Right atrium auricular region (tissue), 2 donors: ENCODE results near the gene C11orf54. TPM values are rescaled to one million over a fixed set of nuclear protein-coding genes. Genes with fewer than 3 reads are reported as not detected.

Source experiments
- DNase-seq: peaks from one replicate; pipeline ENCODE4 v3.0.0-alpha.2; 2019; ENCODE audit warnings: low spot score
- H3K27ac ChIP-seq, 2 donors: fragments of 200-600 bp; sonication (generic); 1 replicate in 1 of 2; 2 replicates in 1 of 2; pipeline ENCODE4 v1.5.1; 2016 to 2019
- H3K27me3 ChIP-seq, 2 donors: fragments of 200-600 bp; sonication (generic); one replicate each; pipeline versions ENCODE4 v1.5.1 to v1.6.0; 2017 to 2019
- H3K36me3 ChIP-seq: fragments of 200-600 bp; sonication (generic); one replicate; pipeline ENCODE4 v1.5.1; 2016
- H3K4me1 ChIP-seq, 2 donors: fragments of 200-600 bp; sonication (generic); one replicate each; pipeline versions ENCODE4 v1.5.1 to v1.6.0; 2017 to 2019
- H3K4me3 ChIP-seq, 2 donors: fragments of 200-600 bp; sonication (generic); 1 replicate in 1 of 2; 2 replicates in 1 of 2; pipeline ENCODE4 v1.5.1; 2017 to 2019; ENCODE audit warnings: mild to moderate bottlenecking in 1 of 2, moderate library complexity in 1 of 2
- H3K9me3 ChIP-seq, 2 donors: fragments of 200-600 bp; sonication (generic); one replicate each; pipeline ENCODE4 v1.5.1; 2019
- total RNA-seq, 2 donors: library from RNA; depleted of rRNA; stranded (reverse); fragments of >200 nt; gene quantifications; one replicate each; pipeline ENCODE4 v1.1.0, GENCODE V29; 2016
- TF ChIP-seq, protein P1 (sequence below), 2 donors: fragments of 200-600 bp; sonication (generic); IDR thresholded peaks; one replicate each; pipeline ENCODE4 v1.5.1; 2019; ENCODE audit warnings: antibody characterized with exemption in 2 of 2

C11orf54 gene
- total RNA-seq, 2 donors from 2014 or later = 29.5 to 37.2 TPM

DNA sequence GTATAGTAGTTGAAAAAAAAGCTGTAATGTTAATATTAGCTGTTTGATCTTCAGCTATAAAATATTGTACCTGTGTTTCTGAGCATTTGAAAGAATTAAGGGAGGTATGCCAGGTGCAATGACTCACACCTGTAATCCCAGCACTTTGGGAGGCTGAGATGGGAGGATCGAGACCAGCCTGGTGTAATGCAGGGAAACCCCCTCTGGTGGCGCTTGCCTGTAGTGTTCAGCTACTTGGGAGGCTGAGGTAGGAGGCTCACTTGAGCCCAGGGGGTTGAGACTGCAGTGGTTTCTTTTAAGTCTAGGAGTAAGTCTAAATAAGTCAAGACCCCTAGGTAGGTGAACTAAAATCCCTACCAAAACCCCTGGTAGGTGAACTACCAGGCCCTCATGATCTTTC, 37.2 kb upstream of the C11orf54 start:
- Histone ChIP-seq H3K4me3 (no peak overlapping the region), H3K27me3 (no peaks in the 10 kb centered on the region), H3K27ac (no peak overlapping the region), H3K4me1 (no peaks in the 10 kb centered on the region), H3K9me3 (peaks cover 0 to 7% of the 10 kb centered on the region in 2 donors), H3K36me3 (peaks cover 41% of the 10 kb centered on the region)
- TF ChIP-seq, protein P1, sequence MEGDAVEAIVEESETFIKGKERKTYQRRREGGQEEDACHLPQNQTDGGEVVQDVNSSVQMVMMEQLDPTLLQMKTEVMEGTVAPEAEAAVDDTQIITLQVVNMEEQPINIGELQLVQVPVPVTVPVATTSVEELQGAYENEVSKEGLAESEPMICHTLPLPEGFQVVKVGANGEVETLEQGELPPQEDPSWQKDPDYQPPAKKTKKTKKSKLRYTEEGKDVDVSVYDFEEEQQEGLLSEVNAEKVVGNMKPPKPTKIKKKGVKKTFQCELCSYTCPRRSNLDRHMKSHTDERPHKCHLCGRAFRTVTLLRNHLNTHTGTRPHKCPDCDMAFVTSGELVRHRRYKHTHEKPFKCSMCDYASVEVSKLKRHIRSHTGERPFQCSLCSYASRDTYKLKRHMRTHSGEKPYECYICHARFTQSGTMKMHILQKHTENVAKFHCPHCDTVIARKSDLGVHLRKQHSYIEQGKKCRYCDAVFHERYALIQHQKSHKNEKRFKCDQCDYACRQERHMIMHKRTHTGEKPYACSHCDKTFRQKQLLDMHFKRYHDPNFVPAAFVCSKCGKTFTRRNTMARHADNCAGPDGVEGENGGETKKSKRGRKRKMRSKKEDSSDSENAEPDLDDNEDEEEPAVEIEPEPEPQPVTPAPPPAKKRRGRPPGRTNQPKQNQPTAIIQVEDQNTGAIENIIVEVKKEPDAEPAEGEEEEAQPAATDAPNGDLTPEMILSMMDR (IDR thresholded peaks at IDR 0.05) = no peak
- DNase-seq = no peak

DNA sequence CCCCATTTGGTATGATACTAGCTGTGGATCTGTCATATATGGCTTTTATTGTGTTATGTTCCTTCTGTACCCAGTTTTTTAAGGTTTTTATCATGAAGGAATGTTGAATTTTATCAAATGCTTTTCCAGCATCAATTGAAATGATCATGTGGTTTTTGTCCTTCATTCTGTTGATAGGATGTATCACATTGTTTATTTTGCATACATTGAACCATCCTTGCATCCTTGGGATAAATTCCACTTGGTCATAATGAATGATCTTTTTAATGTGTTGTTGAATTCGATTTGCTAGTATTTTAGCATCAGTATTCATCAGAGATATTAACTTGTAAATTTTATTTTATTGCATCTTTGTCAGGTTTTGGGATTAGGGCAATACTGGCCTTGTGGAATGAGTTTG, 31.2 kb upstream of the C11orf54 start:
- Histone ChIP-seq H3K9me3 (peaks cover 0 to 29% of the 10 kb centered on the region in 2 donors), H3K4me1 (no peaks in the 10 kb centered on the region), H3K36me3 (peaks cover 40% of the 10 kb centered on the region), H3K4me3 (no peak overlapping the region), H3K27ac (no peak overlapping the region), H3K27me3 (no peaks in the 10 kb centered on the region)
- TF ChIP-seq, protein P1 (IDR thresholded peaks at IDR 0.05) = no peak
- no peak for DNase-seq

DNA sequence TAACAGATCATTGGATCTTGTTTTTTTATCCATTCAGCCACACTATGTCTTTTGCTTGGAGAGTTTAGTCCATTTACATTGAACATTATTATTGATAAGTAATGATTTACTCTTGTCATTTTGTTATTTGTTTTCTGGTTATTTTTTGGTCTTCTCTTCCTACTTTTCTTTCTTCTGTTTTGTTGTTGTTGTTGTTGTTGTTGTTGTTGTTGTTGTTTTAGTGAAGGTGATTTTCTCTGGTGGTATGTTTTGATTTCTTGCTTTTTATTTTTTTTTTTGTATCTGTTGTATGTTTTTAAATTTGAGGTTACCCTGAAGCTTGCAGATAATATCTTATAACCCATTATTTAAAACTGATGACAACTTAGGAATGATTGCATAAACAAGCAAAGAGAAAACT, 28.8 kb upstream of the C11orf54 start:
- H3K27ac ChIP-seq = no peak overlapping the region
- no peaks in the 10 kb centered on the region for H3K4me1 ChIP-seq
- no peaks in the 10 kb centered on the region for H3K27me3 ChIP-seq
- peaks cover 0 to 29% of the 10 kb centered on the region in 2 donors for H3K9me3 ChIP-seq
- no peak for DNase-seq
- H3K36me3 ChIP-seq = peaks cover 36% of the 10 kb centered on the region
- H3K4me3 ChIP-seq = no peak overlapping the region
- TF ChIP-seq, protein P1 (IDR thresholded peaks at IDR 0.05) = no peak

DNA sequence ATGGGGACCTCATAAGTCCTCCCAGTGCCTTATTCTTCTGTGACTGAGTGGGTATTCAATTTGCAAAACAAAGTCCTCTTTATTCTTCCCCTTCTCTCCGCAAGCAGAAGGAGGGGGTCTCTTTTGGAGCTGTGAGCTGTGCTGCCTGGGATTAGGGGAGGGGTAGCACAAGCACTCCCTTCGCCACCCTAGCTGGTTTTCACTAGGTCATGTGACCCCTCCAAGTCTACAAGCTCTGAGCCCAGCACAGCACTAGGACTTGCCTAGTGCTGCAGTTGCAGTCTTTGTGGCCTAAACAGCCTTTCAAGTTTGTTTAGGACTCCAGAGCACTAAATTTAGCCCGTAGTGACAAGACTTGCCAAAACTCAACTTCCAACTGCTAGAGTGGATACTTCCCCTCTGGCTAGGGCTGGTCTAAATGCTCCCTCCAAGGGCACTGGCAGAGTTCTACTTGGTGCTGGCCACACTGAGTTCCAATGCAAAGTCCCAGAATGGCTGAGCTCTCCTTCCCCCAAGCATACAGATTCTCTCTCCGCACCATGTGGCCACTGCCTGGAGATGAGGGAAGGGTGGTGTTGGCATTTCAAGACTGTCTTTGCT, 25.6 kb upstream of the C11orf54 start:
- TF ChIP-seq, protein P1 (IDR thresholded peaks at IDR 0.05) = no peak
- DNase-seq = no peak
- peaks cover 17% of the 10 kb centered on the region for H3K36me3 ChIP-seq

DNA sequence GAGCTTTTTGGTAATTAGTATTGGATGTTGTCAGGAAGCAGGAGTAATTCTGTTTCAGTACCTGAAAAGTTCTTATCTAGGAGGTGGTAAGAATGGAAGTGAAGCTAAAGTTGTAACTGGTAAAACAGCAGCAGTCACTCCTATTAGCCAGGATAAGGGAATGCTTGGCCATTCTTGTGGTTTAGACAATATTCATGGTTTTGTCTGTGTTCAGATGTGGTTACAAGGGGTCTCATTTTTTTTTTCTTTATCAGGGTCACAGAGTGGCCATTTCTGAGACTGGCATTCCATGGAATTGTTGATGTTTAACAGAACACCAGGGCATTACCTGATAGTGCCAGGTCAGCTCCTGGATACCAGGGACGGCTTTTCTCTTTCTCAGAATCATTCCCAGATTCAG, 24.0 kb upstream of the C11orf54 start:
- H3K4me3 ChIP-seq = no peak overlapping the region
- H3K36me3 ChIP-seq = peaks cover 17% of the 10 kb centered on the region
- H3K27me3 ChIP-seq = no peaks in the 10 kb centered on the region
- H3K27ac ChIP-seq = no peak overlapping the region
- TF ChIP-seq, protein P1 (IDR thresholded peaks at IDR 0.05) = no peak
- DNase-seq = no peak
- H3K4me1 ChIP-seq = no peaks in the 10 kb centered on the region
- H3K9me3 ChIP-seq = no peaks in the 10 kb centered on the region

More for the DNA sequence above, 25.6 kb upstream of the C11orf54 start:
- no peak overlapping the region for H3K27ac ChIP-seq
- H3K4me3 ChIP-seq = no peak overlapping the region
- no peaks in the 10 kb centered on the region for H3K4me1 ChIP-seq
- H3K27me3 ChIP-seq = no peaks in the 10 kb centered on the region
- H3K9me3 ChIP-seq = peaks cover 0 to 6% of the 10 kb centered on the region in 2 donors

DNA sequence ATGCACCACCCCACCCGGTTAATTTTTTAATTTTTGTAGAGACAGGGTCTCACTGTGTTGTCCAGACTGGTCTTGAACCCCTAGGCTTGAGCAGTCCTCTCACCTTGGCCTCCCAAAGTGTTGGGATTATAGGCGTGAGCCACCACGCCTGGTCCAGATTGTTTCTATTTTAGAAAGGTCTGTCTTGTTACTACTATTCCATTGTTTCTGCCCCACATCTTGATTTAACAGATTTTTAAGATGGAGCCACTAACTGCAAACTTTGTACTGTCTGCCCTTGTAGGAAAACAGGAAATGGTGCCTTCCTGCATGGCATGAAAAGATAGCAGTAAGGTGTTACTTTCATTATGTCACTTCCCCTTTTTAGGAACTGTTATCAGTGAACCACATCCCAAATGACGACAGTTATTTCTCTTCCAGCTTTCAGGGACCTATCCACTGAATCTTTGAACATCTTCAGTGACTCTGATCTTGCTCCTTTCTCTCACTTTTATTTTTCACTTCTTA, 23.4 kb upstream of the C11orf54 start:
- no peaks in the 10 kb centered on the region for H3K4me1 ChIP-seq

More for the DNA sequence above, 23.4 kb upstream of the C11orf54 start:
- DNase-seq = no peak
- TF ChIP-seq, protein P1 (IDR thresholded peaks at IDR 0.05) = no peak
- Histone ChIP-seq H3K27me3 (no peaks in the 10 kb centered on the region), H3K9me3 (no peaks in the 10 kb centered on the region), H3K27ac (no peak overlapping the region), H3K4me3 (no peak overlapping the region), H3K36me3 (peaks cover 18% of the 10 kb centered on the region)
